Prostate gland (tissue), 2 donors: ENCODE data around the gene UNC13C.

Source experiments
- POLR2A ChIP-seq: fragments of 450-650 bp; IDR thresholded peaks from one replicate; pipeline ENCODE4 v1.6.1; 2016; ENCODE audit warnings: antibody characterized with exemption, mild to moderate bottlenecking
- POLR2AphosphoS5 ChIP-seq: sonication (generic); formaldehyde crosslinking; IDR thresholded peaks from one replicate; pipeline ENCODE4 v1.6.1; 2017; ENCODE audit warnings: antibody characterized with exemption
- TF ChIP-seq, protein P1 (sequence below), 4 experiments: fragments of 200-600 bp in 2 of 4; fragments of 450-650 bp in 2 of 4; sonication (generic) in 2 of 4; IDR thresholded peaks; 1 replicate in 3 of 4; 2 replicates in 1 of 4; pipeline ENCODE4 v1.5.1; 2016 to 2019; ENCODE audit warnings: antibody characterized with exemption in 4 of 4, mild to moderate bottlenecking in 2 of 4, moderate library complexity in 2 of 4

GRCh38 chr15:54131410-54131809 is 153.2 kb downstream of the UNC13C start:
- TF ChIP-seq, protein P1, sequence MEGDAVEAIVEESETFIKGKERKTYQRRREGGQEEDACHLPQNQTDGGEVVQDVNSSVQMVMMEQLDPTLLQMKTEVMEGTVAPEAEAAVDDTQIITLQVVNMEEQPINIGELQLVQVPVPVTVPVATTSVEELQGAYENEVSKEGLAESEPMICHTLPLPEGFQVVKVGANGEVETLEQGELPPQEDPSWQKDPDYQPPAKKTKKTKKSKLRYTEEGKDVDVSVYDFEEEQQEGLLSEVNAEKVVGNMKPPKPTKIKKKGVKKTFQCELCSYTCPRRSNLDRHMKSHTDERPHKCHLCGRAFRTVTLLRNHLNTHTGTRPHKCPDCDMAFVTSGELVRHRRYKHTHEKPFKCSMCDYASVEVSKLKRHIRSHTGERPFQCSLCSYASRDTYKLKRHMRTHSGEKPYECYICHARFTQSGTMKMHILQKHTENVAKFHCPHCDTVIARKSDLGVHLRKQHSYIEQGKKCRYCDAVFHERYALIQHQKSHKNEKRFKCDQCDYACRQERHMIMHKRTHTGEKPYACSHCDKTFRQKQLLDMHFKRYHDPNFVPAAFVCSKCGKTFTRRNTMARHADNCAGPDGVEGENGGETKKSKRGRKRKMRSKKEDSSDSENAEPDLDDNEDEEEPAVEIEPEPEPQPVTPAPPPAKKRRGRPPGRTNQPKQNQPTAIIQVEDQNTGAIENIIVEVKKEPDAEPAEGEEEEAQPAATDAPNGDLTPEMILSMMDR (IDR thresholded peaks at IDR 0.05), result no peak
- TF ChIP-seq POLR2AphosphoS5, result no peak
- no peak for TF ChIP-seq POLR2A
